Activated CD8-positive, alpha-beta T cell treated with anti-CD3 and anti-CD28 coated beads for 36 hours (primary cell): ENCODE results near the gene C16orf74. TPM values are rescaled to one million over a fixed set of nuclear protein-coding genes. Genes with fewer than 3 reads are reported as not detected.

Experiments used
- ATAC-seq: fragments of 200-7000 bp; cut with Tn5 transposase; one replicate; pipeline ENCODE4 v1.10.0; 2021; ENCODE audit warnings: mild to moderate bottlenecking, moderate library complexity
- CTCF ChIA-PET: fragments of 350-600 bp; sonication (Branson Sonifier 250); formaldehyde crosslinking; loops from one replicate; lab custom pipeline; 2021; ENCODE audit warnings: antibody characterized with exemption; lab: Charles Lee
- POLR2A ChIA-PET: fragments of 350-600 bp; sonication (Branson Sonifier 250); formaldehyde crosslinking; loops from one replicate; lab custom pipeline; 2021; ENCODE audit warnings: antibody characterized with exemption; lab: Charles Lee
- DNase-seq: peaks from one replicate; pipeline ENCODE4 v3.0.0-alpha.2; 2020
- H3K27ac Mint-ChIP-seq: one replicate; pipeline ENCODE4 v1.8.0; 2021; ENCODE audit warnings: mild to moderate bottlenecking, mixed read lengths
- H3K27me3 Mint-ChIP-seq: one replicate; pipeline ENCODE4 v1.8.0; 2021; ENCODE audit warnings: mixed read lengths
- H3K36me3 Mint-ChIP-seq: one replicate; pipeline ENCODE4 v1.8.0; 2021; ENCODE audit warnings: low read depth, mixed read lengths
- H3K4me1 Mint-ChIP-seq: one replicate; pipeline ENCODE4 v1.8.0; 2021; ENCODE audit warnings: low read depth, mixed read lengths
- H3K4me3 Mint-ChIP-seq: one replicate; pipeline ENCODE4 v1.8.0; 2021; ENCODE audit warnings: mild to moderate bottlenecking, moderate library complexity, mixed read lengths
- H3K9me3 Mint-ChIP-seq: one replicate; pipeline ENCODE4 v1.8.0; 2021; ENCODE audit warnings: mixed read lengths
- CTCF ChIP-seq: fragments of 200-600 bp; IDR thresholded peaks from one replicate; pipeline ENCODE4 v1.8.0; 2022; ENCODE audit warnings: antibody characterized with exemption, mild to moderate bottlenecking
- intact Hi-C: fragments of 100-400 bp; cut with micrococcal nuclease; formaldehyde crosslinking; loops from one replicate; pipeline ENCODE4 v1.10.0; 2022
- total RNA-seq, 2 experiments: library from RNA; stranded (reverse); gene quantifications; one replicate each; pipeline ENCODE4 v1.2.3, GENCODE V29; 2021

C16orf74 gene
- total RNA-seq, 2 experiments from 2014 or later, result 1.1 to 1.4 TPM

GRCh38 chr16:85718153-85718477 lies 32.8 kb downstream of the C16orf74 start:
- no peak for ATAC-seq
- POLR2A ChIA-PET, result no interaction called here
- intact Hi-C loops, result loop anchor here (5.0 to 10.0 kb wide), 2 partner anchors 46 to 323 kb away; no protein-coding TSS in a partner anchor

GRCh38 chr16:85717393-85718152 lies 33.3 kb downstream of the C16orf74 start:
- Mint-ChIP-seq H3K4me1 (peaks cover 9% of the 10 kb centered on the region), H3K27me3 (no peaks in the 10 kb centered on the region), H3K27ac (no peak overlapping the region), H3K36me3 (no peaks in the 10 kb centered on the region), H3K4me3 (no peak overlapping the region), H3K9me3 (peaks cover 1% of the 10 kb centered on the region)
- intact Hi-C loops, result loop anchor here (5.0 to 10.0 kb wide), 2 partner anchors 45 to 323 kb away; no protein-coding TSS in a partner anchor
- ATAC-seq (peak; percentile 68), DNase-seq (peak; percentile 78)
- ChIA-PET POLR2A (no interaction called here), CTCF (interaction anchor here (0.7 to 7.0 kb wide), 34 partner anchors 8 to 348 kb away, joined by 3 to 84 read pairs (median 4); partner anchors contain the start of gene C16orf74)
- TF ChIP-seq CTCF, result peak; percentile 92

More at GRCh38 chr16:85718153-85718477, 32.8 kb downstream of the C16orf74 start:
- H3K27ac Mint-ChIP-seq, result no peak overlapping the region
- CTCF ChIA-PET, result interaction anchor here (0.7 to 7.0 kb wide), 20 partner anchors 11 to 349 kb away, joined by 3 to 84 read pairs (median 4); no protein-coding TSS in a partner anchor
- H3K27me3 Mint-ChIP-seq, result no peaks in the 10 kb centered on the region
- H3K4me3 Mint-ChIP-seq, result no peak overlapping the region
- no peaks in the 10 kb centered on the region for H3K9me3 Mint-ChIP-seq
- no peak for TF ChIP-seq CTCF
- H3K36me3 Mint-ChIP-seq, result no peaks in the 10 kb centered on the region
- no peak for DNase-seq
- peaks cover 9% of the 10 kb centered on the region for H3K4me1 Mint-ChIP-seq

GRCh38 chr16:85716680-85717038 lies 34.2 kb downstream of the C16orf74 start:
- H3K27me3 Mint-ChIP-seq, result no peaks in the 10 kb centered on the region

GRCh38 chr16:85716022-85716679 lies 34.7 kb downstream of the C16orf74 start:
- H3K27me3 Mint-ChIP-seq, result no peaks in the 10 kb centered on the region
- POLR2A ChIA-PET, result interaction anchor here (0.9 to 1.3 kb wide), 2 partner anchors 7 to 42 kb away, joined by 3 read pairs; no protein-coding TSS in a partner anchor
- no peak for TF ChIP-seq CTCF
- CTCF ChIA-PET, result interaction anchor here (0.7 to 7.0 kb wide), 18 partner anchors 7 to 347 kb away, joined by 3 to 84 read pairs (median 4); partner anchors contain the start of gene C16orf74
- peaks cover 9% of the 10 kb centered on the region for H3K4me1 Mint-ChIP-seq
- no peaks in the 10 kb centered on the region for H3K36me3 Mint-ChIP-seq
- DNase-seq (no peak), ATAC-seq (no peak)
- peaks cover 6% of the 10 kb centered on the region for H3K9me3 Mint-ChIP-seq
- H3K4me3 Mint-ChIP-seq, result no peak overlapping the region
- intact Hi-C loops, result loop anchor here (5.0 to 10.0 kb wide), 2 partner anchors 44 to 321 kb away; no protein-coding TSS in a partner anchor
- no peak overlapping the region for H3K27ac Mint-ChIP-seq

More at GRCh38 chr16:85716680-85717038, 34.2 kb downstream of the C16orf74 start:
- H3K27ac Mint-ChIP-seq, result no peak overlapping the region
- peaks cover 6% of the 10 kb centered on the region for H3K9me3 Mint-ChIP-seq
- ChIA-PET POLR2A (interaction anchor here (0.6 kb wide), 1 partner anchor 303 kb away, joined by 3 read pairs; no protein-coding TSS in a partner anchor), CTCF (interaction anchor here (1.0 to 7.0 kb wide), 20 partner anchors 8 to 347 kb away, joined by 3 to 84 read pairs (median 6); no protein-coding TSS in a partner anchor)
- DNase-seq (no peak), ATAC-seq (no peak)
- H3K4me1 Mint-ChIP-seq, result peaks cover 9% of the 10 kb centered on the region
- no peak for TF ChIP-seq CTCF
- H3K36me3 Mint-ChIP-seq, result no peaks in the 10 kb centered on the region
- H3K4me3 Mint-ChIP-seq, result no peak overlapping the region
- intact Hi-C loops, result loop anchor here (5.0 to 10.0 kb wide), 2 partner anchors 44 to 322 kb away; no protein-coding TSS in a partner anchor
